Spinal cord (tissue), 10 donors: ENCODE results near the gene ADAM12. TPM values are rescaled to one million over a fixed set of nuclear protein-coding genes. Genes with fewer than 3 reads are reported as not detected.

ENCODE experiments used
- DNase-seq, 6 donors: peaks; one replicate each; pipeline versions ENCODE4 v3.0.0 to v3.0.0-alpha.2; 2013 to 2015; ENCODE audit warnings: low spot score in 6 of 6, low read depth in 4 of 6
- H3K27ac ChIP-seq: one replicate; pipeline ENCODE4 v1.5.1; 2013; ENCODE audit warnings: low read depth, low read length, control low read depth
- H3K27me3 ChIP-seq: one replicate; pipeline ENCODE4 v1.6.1; 2013; ENCODE audit warnings: low read length; ENCODE audit not compliant: control insufficient read depth, insufficient read depth
- H3K36me3 ChIP-seq: one replicate; pipeline ENCODE4 v1.6.1; 2013; ENCODE audit warnings: low read length; ENCODE audit not compliant: control insufficient read depth, insufficient read depth
- H3K4me1 ChIP-seq: one replicate; pipeline ENCODE4 v1.6.1; 2013; ENCODE audit warnings: low read length; ENCODE audit not compliant: control insufficient read depth, insufficient read depth
- H3K4me3 ChIP-seq: one replicate; pipeline ENCODE4 v1.5.1; 2013; ENCODE audit warnings: low read depth, low read length, control low read depth
- H3K9me3 ChIP-seq: one replicate; pipeline ENCODE4 v1.6.1; 2013; ENCODE audit warnings: low read length; ENCODE audit not compliant: control insufficient read depth, insufficient read depth
- WGBS: methylation state at CpG from one replicate; pipeline ENCODE4 v1.1.5; 2013; ENCODE audit warnings: missing lambda C conversion rate; ENCODE audit not compliant: insufficient coverage; 5-methylcytosine and 5-hydroxymethylcytosine counted together
- polyA plus RNA-seq, 2 donors: library from polyadenylated mRNA; unstranded; fragments of 120-200 nt; gene quantifications; one replicate each; pipeline ENCODE4 v1.2.1, GENCODE V29; 2013; ENCODE audit not compliant: insufficient read length in 2 of 2
- total RNA-seq, 2 donors: library from RNA; depleted of rRNA in 1 of 2; stranded (reverse); fragments of 120-200 nt in 1 of 2; fragments of >200 nt in 1 of 2; gene quantifications; one replicate each; pipeline versions ENCODE4 v1.2.3 to v1.2.4, GENCODE V29; 2013 to 2014
- donor health status: healthy.

ADAM12 gene
- total and polyA plus RNA-seq, 4 donors, result 9.8 to 81.5 (median 23.6) TPM

DNA sequence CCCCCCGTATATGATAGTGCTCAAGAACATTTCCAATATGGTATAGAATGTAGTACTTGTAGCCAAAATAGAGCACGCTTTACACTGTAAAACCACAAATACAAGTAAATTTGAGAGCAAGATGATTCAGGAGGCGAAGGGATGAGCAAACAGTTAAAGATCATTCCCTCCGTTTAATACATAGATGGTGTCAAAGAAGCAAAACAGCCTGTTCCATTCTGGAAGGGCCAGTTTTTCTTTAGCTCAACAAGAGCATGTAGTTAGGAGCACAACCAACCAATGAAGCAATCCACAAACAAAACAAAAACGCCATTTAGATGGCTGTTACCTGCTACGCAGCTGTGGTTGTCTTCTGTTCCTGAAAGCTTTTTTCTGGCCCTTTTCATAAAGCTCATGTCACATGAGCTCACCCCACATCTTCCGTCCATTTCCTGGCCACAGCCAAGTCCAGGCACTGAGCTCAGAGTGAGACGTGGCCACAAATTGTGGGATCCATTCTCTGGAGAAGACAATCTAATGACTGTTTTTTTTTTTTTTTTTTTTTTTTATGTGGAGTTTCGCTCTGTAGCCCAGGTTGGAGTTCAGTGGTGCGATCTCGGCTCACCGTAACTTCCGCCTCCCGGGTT, 306.3 kb downstream of the ADAM12 start:
- Histone ChIP-seq H3K27ac (peak overlapping the region; percentile 37), H3K9me3 (no peaks in the 10 kb centered on the region), H3K4me1 (peaks cover 12% of the 10 kb centered on the region), H3K27me3 (peaks cover 2% of the 10 kb centered on the region), H3K36me3 (no peaks in the 10 kb centered on the region), H3K4me3 (no peak overlapping the region)
- no peak for DNase-seq
- 60% methylated on average over 1 of the region's 14 CpGs for WGBS

DNA sequence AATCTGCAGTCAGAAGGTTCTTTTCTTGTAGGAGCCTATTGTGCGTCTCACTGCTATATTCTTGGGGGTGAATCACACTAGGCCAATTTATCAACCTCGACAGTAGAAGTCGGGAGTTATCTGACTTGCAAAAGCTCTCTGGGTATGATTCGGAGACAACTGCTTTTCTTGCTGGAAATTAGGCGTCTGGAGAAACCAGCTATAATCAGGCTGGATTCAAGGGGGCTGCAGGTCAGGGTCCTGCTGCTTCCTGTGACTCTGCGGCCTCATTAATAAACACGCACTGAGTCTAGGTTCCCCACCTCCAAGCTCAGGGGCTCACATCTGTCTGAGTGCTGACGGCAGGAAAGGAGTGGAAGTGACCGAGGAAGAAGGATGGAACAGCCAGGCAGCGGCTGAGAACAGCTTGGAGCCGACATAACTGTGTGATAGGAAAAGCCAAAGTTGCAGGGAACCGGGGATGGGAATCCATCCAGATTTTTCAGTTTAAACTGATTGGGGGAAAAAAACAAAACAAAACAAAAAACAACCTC, 307.3 kb downstream of the ADAM12 start:
- peak in 2 of 6 donors; percentile 56 to 57 for DNase-seq
- no peaks in the 10 kb centered on the region for H3K9me3 ChIP-seq
- H3K4me3 ChIP-seq, result no peak overlapping the region
- 14% methylated on average over 2 of the region's 12 CpGs for WGBS
- H3K4me1 ChIP-seq, result peaks cover 12% of the 10 kb centered on the region
- peaks cover 2% of the 10 kb centered on the region for H3K27me3 ChIP-seq
- H3K36me3 ChIP-seq, result no peaks in the 10 kb centered on the region
- peak overlapping the region; percentile 76 for H3K27ac ChIP-seq

DNA sequence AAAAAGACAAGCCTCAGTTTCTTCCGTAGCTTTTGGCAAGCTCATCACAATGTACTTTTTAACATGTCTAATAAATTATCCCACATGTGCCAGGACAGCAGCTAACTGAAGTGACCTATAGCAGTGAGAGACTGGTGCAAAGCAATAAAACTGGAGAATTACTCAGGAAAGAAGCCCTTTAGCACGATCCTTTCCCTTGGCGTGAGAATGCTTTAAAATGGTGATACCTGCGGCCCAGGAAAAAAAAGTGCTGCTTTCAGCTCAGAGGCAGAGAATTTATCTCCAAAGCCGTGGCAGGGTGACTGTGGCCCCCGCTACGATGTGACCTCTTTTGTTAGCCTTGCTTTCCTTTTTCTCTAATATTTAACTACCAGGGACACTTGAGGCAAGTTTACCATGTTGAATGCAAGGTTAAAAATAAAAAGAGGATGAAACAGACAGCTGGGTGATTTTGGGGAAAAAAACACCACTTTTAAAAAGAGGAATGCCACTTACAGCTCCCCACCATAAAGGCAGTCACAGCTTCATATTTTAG, 307.9 kb downstream of the ADAM12 start:
- no peak overlapping the region for H3K4me3 ChIP-seq
- H3K4me1 ChIP-seq, result peaks cover 12% of the 10 kb centered on the region
- WGBS, result 26% methylated on average over 4 of the region's 7 CpGs
- peak overlapping the region; percentile 76 for H3K27ac ChIP-seq
- H3K36me3 ChIP-seq, result no peaks in the 10 kb centered on the region
- peaks cover 2% of the 10 kb centered on the region for H3K27me3 ChIP-seq
- peak in 1 of 6 donors; percentile 40 for DNase-seq
- H3K9me3 ChIP-seq, result no peaks in the 10 kb centered on the region

DNA sequence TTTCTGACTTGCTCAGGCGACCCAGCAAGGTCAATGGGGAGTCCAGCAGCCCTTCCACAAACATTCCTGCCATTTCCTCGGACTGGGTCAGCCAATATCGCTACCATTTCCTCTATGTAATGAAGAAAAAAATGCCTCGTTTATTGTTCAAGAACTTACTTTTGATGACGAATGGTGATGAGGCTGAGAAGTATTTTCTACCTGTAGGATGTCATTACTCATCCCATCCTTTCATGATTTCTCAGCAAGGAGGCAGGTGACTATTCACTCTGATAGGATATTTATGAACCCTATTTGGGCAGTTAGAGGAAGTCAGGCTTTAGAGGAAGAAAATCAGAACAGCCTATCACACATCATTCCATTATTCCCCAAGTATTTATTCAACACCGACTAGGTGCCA, 313.3 kb downstream of the ADAM12 start:
- Histone ChIP-seq H3K4me3 (no peak overlapping the region), H3K36me3 (no peaks in the 10 kb centered on the region), H3K27ac (no peak overlapping the region), H3K9me3 (no peaks in the 10 kb centered on the region), H3K4me1 (no peaks in the 10 kb centered on the region), H3K27me3 (no peaks in the 10 kb centered on the region)
- whole genome bisulfite sequencing, result 80% methylated on average over 1 of the region's 6 CpGs
- DNase-seq, result no peak

DNA sequence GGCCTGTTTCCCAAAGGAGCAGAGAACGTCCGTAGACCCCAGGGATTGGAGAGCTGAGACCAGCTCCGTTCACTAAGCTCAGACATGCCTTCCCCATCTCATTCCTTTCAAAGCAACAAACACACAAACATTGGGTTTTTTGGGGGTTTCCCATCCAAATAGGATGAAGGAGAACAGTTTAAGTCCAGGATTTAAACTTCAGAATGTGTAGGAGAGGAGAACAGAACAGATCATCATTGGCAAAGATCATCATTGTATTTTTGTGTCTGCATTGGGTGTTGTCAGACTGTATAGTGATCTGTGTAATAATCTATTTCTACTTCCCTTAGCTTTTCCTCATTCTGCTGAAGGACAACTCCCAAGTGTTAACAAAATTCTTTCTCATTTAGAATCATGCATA, 314.0 kb downstream of the ADAM12 start:
- no CpG with 5 or more reads among the region's 3 CpGs for WGBS
- H3K27me3 ChIP-seq, result no peaks in the 10 kb centered on the region
- H3K4me3 ChIP-seq, result no peak overlapping the region
- no peaks in the 10 kb centered on the region for H3K4me1 ChIP-seq
- no peaks in the 10 kb centered on the region for H3K9me3 ChIP-seq
- no peak for DNase-seq
- no peaks in the 10 kb centered on the region for H3K36me3 ChIP-seq
- no peak overlapping the region for H3K27ac ChIP-seq

DNA sequence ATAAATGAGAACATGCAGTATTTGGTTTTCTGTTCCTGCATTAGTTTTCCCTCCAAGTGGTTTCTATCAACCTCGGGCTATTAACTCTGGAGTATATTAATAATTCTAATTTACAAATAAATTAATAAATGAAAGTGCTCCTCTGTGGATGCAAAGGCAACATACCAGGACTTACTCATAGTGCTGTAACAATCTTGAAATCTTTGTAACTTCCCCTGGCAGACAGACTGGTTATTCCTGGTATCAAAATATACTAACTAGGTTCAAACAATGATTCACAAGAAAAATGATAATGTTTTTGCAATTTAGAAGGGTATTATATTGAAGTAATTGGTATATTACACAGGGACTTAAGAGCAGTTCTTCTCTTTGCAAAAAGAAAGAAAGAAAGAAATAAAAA, 314.7 kb downstream of the ADAM12 start:
- no peaks in the 10 kb centered on the region for H3K4me1 ChIP-seq
- no peaks in the 10 kb centered on the region for H3K27me3 ChIP-seq
- no peak overlapping the region for H3K4me3 ChIP-seq
- no peaks in the 10 kb centered on the region for H3K36me3 ChIP-seq
- H3K27ac ChIP-seq, result no peak overlapping the region
- DNase-seq, result no peak
- H3K9me3 ChIP-seq, result no peaks in the 10 kb centered on the region
- WGBS, result no CpG with 5 or more reads among the region's 1 CpG

DNA sequence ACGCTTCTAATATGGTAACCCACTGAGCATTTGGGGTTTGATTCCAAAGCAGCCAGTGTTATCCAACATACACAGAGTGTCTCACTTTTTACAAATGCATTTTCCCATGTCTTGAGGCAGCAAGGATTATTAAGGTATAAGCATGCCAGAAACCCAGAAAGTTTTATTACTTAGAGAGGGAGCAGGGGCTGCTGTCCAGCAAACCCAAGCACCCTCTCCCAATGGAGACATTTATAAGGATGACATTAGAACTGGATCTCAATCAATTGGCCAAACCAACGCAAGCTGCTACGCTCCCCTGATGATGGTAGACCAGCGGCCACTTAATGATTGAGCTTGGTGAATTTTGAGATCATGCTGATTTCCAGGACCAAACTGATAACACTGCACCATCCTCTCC, 315.7 kb downstream of the ADAM12 start:
- no peak overlapping the region for H3K27ac ChIP-seq
- 89% methylated on average over 3 of the region's 4 CpGs for WGBS
- H3K9me3 ChIP-seq, result no peaks in the 10 kb centered on the region
- H3K4me1 ChIP-seq, result no peaks in the 10 kb centered on the region
- H3K27me3 ChIP-seq, result no peaks in the 10 kb centered on the region
- H3K4me3 ChIP-seq, result no peak overlapping the region
- H3K36me3 ChIP-seq, result no peaks in the 10 kb centered on the region
- DNase-seq, result no peak

DNA sequence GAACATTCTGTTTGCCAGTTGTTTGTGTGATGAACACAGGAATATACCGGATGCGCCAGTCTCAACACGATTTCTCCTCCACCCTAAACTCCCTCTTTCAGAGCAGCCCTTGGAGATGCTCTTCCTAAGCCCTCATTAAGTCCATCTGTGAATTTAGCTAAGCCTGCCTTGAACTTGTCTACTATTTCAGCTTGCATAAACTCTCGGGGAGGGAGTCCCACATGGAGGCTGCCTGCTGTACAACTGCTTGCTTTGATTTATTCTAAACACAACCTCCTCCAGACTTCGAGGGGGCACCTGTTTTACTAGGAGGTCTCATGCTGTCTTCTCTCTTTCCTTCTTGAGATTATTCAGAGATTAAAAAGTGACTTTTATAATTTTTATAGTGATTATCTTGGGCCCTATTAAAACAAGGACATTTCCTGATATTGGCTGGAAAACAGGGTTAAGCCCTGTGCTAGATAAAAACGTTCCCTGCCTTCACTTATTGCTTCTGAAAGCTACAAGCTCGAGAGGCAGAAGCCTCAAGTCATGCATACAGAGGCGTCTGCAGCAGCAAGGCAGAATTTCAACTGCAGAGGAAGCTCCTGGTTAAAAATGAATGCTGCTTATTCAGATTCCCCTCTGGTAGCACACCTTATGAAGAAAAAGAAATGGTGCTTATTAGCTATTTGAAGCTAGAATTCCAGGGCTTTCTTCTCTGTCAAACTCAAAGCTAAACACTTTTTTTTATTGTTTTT, 317.6 kb downstream of the ADAM12 start:
- H3K27me3 ChIP-seq, result no peaks in the 10 kb centered on the region
- DNase-seq, result peak in 1 of 6 donors; percentile 68
- no peaks in the 10 kb centered on the region for H3K9me3 ChIP-seq
- H3K4me3 ChIP-seq, result no peak overlapping the region
- H3K4me1 ChIP-seq, result no peaks in the 10 kb centered on the region
- no peak overlapping the region for H3K27ac ChIP-seq
- 63% methylated on average over 4 of the region's 8 CpGs for WGBS
- no peaks in the 10 kb centered on the region for H3K36me3 ChIP-seq

DNA sequence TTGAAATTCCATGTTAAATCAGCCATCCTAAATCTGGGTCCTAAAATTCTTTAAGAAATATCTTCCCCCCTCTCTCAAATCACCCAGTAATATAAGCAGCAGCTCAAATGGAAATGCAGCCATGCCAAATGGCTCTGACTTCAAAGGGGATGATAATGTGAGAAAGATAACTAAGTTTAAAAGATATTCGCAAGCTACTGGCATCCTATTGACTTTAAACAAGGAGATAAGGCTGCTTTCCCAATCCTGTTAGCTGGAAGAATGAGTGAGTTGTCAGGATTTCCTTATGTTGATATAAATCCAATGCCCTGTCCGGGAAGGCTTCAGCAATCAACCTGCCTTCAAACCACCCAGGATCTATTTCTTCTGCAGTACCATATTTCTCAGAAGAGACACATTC, 320.0 kb downstream of the ADAM12 start:
- WGBS, result no CpG with 5 or more reads among the region's 2 CpGs
- Histone ChIP-seq H3K36me3 (no peaks in the 10 kb centered on the region), H3K9me3 (no peaks in the 10 kb centered on the region), H3K27me3 (no peaks in the 10 kb centered on the region), H3K4me1 (peaks cover 2% of the 10 kb centered on the region), H3K27ac (no peak overlapping the region), H3K4me3 (no peak overlapping the region)
- peak in 1 of 6 donors; percentile 35 for DNase-seq
